NCI-H82 treated with DMSO at 0.1 percent for 48 hours (cell line): ENCODE measurements around the gene CORIN.
"Not testable (repeated sequence)": the region's sequence is repeated elsewhere in the genome, so short reads cannot be mapped to it uniquely, and the experiment has no call there.

Source experiments
- DNase-seq: peaks from one replicate; lab custom pipeline; 2025; ENCODE audit not compliant: unreplicated experiment; lab: John Stamatoyannopoulos, UW

The CORIN gene

GRCh38 chr4:47695260-47695659, 142.6 kb downstream of the CORIN start:
- no peak for DNase-seq

GRCh38 chr4:47694322-47694721, 143.5 kb downstream of the CORIN start:
- DNase-seq = no peak

GRCh38 chr4:47692691-47693090, 145.2 kb downstream of the CORIN start:
- DNase-seq = no peak

- not testable (repeated sequence) for DNase-seq
Observed at GRCh38 chr4:47691757-47692383, 146.0 kb downstream of the CORIN start.

- no peak for DNase-seq
Observed at GRCh38 chr4:47690611-47691010, 147.3 kb downstream of the CORIN start.

DNA sequence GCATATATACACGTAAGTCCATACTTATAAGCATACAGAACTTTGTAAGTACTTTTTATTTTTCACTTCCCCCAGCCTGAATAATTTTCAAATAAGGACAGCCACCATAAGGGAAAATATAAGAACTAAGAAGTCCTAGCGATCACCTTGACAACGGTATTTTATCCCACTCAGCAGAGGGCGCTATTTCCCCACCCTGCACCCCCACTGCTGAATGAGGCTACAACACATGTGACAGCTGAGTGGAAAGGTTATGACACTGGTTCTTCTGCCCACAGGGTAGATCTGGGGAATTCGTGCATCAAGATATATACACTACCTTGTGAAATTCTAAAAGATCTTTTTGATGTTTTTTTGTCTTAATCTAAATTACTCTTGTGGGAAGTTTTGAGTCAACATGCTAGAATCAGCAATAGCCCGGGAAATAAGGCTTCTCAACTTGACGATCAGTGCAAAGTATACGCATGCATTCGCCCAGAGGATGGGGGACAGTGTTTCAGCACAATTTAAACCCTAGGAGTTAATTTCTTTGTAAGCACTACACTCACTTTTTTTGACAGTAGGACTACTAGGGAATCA, 151.5 kb downstream of the CORIN start:
- DNase-seq = peak; percentile 9

- DNase-seq = no peak
Observed at GRCh38 chr4:47675806-47676205, 162.1 kb downstream of the CORIN start.

- no peak for DNase-seq
Observed at GRCh38 chr4:47674144-47674543, 163.7 kb downstream of the CORIN start.

DNA sequence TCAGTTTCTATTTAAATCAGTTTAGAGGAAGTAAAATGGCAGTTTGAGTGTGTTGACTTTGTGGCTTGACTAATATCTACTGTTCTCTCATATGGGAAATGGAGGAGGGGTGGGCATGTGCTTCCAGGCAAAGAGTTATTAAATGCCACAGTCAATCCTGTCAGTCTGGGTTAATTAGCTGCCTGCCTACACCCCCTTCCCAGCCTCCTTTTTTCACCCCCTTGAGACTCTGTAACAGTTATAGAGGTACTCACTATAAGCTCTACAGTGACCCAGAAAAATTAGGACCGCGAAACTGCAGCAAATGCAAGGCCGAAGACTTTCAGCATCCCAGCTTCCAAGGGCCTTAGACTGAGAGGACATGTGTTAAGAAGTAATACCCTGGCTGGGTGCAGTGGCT, 165.2 kb downstream of the CORIN start:
- no peak for DNase-seq

DNA sequence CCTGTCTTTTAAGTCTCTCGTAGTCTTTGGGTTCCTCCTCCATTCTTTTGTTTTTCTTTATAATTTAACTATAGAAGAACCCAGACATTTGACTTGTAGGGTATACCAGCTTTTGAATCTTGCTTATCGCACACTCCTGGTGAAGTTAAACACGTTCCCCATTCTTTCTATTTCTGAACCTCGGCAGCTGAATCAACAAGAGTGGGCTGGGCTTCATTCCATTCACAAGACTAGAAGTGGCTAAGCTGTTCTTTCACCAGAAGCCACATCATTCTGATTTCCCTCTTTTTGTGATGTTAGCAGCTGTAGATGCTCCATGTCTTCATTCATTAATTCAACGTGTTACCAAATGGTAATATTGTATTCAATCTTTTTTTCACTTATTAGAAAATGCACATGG, 167.9 kb downstream of the CORIN start:
- DNase-seq = no peak

- no peak for DNase-seq
Observed at GRCh38 chr4:47668810-47669408, 169.0 kb downstream of the CORIN start.

DNA sequence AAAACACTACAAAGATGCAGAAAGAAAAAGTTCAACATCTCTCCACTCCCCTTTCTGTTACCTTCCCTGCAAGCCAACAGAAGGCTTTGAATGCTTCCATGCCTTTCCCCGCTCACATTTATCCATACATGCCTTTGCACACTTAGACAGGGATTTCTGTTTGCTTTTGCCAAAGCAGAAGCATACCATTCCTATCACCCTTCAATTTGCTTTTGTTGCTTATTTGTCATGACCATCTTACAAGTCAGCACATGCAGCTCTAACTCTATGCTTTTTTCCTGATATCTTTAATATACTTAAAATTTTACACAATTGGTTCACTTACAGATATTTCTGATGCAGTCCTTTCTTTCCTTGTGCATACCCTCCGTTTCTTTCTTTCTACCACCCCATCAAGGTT, 169.6 kb downstream of the CORIN start:
- DNase-seq = no peak

- DNase-seq = no peak
Observed at GRCh38 chr4:47667552-47667951, 170.3 kb downstream of the CORIN start.

- DNase-seq = no peak
Observed at GRCh38 chr4:47664051-47664826, 173.6 kb downstream of the CORIN start.

- DNase-seq = no peak
Observed at GRCh38 chr4:47662975-47663374, 174.9 kb downstream of the CORIN start.

- no peak for DNase-seq
Observed at GRCh38 chr4:47661741-47662140, 176.1 kb downstream of the CORIN start.

GRCh38 chr4:47659342-47659741, 178.5 kb downstream of the CORIN start:
- DNase-seq = no peak

GRCh38 chr4:47654972-47655693, 182.7 kb downstream of the CORIN start:
- DNase-seq = no peak

- no peak for DNase-seq
Observed at GRCh38 chr4:47652092-47652491, 185.8 kb downstream of the CORIN start.

GRCh38 chr4:47651231-47651630, 186.6 kb downstream of the CORIN start:
- no peak for DNase-seq

DNA sequence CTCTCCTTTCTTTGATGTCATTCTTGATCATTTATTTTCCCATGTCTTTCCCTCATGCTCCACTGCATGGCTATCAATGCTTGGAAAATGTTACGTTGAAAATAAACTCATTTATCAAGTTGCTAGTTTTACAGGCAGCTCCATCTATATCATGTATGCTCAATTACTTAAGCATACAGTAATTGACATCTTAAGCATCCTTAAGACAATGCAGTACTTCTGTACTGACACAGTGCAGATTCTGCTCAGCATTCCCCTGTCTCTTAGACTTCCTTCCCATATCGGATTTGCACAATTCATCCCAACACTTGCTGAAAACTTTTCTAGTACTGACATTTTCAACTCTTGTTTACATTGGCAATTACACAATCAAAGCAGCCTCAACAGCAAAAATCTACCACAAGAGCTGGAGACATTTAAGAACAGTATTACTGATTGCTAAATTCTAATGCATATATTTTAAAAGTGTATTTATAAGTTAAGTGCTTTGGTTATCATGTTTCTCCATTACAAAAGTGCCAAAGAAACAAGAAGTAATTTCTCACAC, 187.2 kb downstream of the CORIN start:
- DNase-seq = no peak
